ENCODE data around the gene FAM241A. TPM values are rescaled to one million over a fixed set of nuclear protein-coding genes. Genes with fewer than 3 reads are reported as not detected.
A peak's percentile ranks its signal among the peaks of the same experiment; 100 is the strongest.

FAM241A gene
- total and polyA plus RNA-seq, 2 of the 13 experiments (the other 11 are each of a cell fraction or from before 2014, with no cell fraction given): 0.61 to 0.69 TPM

DNA sequence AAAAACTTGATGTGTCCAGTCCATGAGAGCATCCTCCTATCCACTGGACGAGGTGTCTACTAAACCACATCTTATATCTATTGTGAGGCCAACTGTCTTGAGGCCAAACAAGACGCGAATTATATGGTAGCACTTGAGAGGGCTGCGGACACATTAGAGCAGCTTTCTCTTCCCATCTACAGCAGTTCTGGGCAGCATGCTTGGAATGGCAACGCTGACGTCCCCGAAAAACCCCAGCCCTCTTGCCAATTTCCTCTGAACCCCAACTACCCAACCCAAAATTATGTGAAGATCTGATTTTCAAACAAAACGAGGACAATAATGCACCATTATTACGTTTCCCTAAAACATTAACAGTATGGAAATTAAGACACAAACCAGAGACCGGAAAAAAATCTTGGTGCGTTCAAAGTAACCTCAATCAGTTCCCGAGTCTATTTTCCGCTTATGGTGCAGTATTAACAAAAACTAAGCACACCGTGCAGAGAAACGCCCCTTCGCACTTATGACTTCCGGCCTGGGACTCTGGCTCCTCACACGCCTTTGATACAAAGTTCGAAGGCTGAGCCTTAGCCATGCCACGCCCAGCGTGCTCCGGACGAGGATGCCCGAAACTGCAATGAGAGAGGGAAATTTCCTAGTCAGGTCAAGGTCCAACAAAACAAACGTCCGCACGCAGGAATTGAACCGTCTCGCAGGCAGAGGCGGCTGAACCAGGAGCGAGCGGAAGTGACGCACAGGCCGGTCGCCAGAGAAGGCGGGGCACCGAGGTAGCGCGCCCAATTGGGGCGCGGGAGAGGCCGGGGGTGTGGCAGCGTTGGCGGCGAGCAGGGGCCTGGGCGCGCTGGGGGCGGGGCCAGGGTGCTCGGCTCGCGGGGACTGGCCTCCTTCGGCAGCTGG, 85.9 kb downstream of the FAM241A start (continued):
- TF ChIP-seq, protein P1, sequence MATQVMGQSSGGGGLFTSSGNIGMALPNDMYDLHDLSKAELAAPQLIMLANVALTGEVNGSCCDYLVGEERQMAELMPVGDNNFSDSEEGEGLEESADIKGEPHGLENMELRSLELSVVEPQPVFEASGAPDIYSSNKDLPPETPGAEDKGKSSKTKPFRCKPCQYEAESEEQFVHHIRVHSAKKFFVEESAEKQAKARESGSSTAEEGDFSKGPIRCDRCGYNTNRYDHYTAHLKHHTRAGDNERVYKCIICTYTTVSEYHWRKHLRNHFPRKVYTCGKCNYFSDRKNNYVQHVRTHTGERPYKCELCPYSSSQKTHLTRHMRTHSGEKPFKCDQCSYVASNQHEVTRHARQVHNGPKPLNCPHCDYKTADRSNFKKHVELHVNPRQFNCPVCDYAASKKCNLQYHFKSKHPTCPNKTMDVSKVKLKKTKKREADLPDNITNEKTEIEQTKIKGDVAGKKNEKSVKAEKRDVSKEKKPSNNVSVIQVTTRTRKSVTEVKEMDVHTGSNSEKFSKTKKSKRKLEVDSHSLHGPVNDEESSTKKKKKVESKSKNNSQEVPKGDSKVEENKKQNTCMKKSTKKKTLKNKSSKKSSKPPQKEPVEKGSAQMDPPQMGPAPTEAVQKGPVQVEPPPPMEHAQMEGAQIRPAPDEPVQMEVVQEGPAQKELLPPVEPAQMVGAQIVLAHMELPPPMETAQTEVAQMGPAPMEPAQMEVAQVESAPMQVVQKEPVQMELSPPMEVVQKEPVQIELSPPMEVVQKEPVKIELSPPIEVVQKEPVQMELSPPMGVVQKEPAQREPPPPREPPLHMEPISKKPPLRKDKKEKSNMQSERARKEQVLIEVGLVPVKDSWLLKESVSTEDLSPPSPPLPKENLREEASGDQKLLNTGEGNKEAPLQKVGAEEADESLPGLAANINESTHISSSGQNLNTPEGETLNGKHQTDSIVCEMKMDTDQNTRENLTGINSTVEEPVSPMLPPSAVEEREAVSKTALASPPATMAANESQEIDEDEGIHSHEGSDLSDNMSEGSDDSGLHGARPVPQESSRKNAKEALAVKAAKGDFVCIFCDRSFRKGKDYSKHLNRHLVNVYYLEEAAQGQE (IDR thresholded peaks at IDR 0.05; ENCODE audit: borderline replicate concordance in 1 of 2, low read depth in 1 of 2, low read length in 2 of 2): no peak; a peak in 1 of 4 replicates
- TF ChIP-seq PAWR (CRISPR knock-in tag; IDR thresholded peaks at IDR 0.05; ENCODE audit: borderline replicate concordance) (no peak), NFE2 (CRISPR knock-in tag; IDR thresholded peaks at IDR 0.05) (no peak), IRF9 (CRISPR knock-in tag; IDR thresholded peaks at IDR 0.05; ENCODE audit: borderline replicate concordance) (peak; percentile 14; the same call in 1 of the 2 replicates), ZNF574 (CRISPR knock-in tag; IDR thresholded peaks at IDR 0.05) (peak; percentile 68), SUZ12 (IDR thresholded peaks at IDR 0.05; ENCODE audit: low read depth, low read length) (no peak), ZNF749 (CRISPR knock-in tag; IDR thresholded peaks at IDR 0.05; ENCODE audit: borderline replicate concordance) (0 out of 2 replicates have a peak, but pooled peaks have one; percentile 12), CENPBD1 (CRISPR knock-in tag; IDR thresholded peaks at IDR 0.05; ENCODE audit: borderline replicate concordance, low read depth) (no peak), ZNF331 (CRISPR knock-in tag; IDR thresholded peaks at IDR 0.05) (peak; percentile 77), MEIS2 (CRISPR knock-in tag; IDR thresholded peaks at IDR 0.05) (no peak), ZBTB21 (CRISPR knock-in tag; IDR thresholded peaks at IDR 0.05) (no peak), CCAR2 (optimal IDR thresholded peaks at IDR 0.05; ENCODE audit: low read depth, low read length) (no peak), ZNF251 (CRISPR knock-in tag; IDR thresholded peaks at IDR 0.05) (no peak), CBX2 (IDR thresholded peaks at IDR 0.05; ENCODE audit: low read depth, low read length) (no peak), CBX2 (CRISPR knock-in tag; IDR thresholded peaks at IDR 0.05; ENCODE audit: low read depth) (no peak)
- TF ChIP-seq, protein P2, sequence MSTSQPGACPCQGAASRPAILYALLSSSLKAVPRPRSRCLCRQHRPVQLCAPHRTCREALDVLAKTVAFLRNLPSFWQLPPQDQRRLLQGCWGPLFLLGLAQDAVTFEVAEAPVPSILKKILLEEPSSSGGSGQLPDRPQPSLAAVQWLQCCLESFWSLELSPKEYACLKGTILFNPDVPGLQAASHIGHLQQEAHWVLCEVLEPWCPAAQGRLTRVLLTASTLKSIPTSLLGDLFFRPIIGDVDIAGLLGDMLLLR (CRISPR knock-in tag; IDR thresholded peaks at IDR 0.05): no peak
- TF ChIP-seq, protein P3, sequence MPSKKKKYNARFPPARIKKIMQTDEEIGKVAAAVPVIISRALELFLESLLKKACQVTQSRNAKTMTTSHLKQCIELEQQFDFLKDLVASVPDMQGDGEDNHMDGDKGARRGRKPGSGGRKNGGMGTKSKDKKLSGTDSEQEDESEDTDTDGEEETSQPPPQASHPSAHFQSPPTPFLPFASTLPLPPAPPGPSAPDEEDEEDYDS (CRISPR knock-in tag; IDR thresholded peaks at IDR 0.05): peak; percentile 77; the same call in 1 of the 2 replicates
- TF ChIP-seq, protein P4, sequence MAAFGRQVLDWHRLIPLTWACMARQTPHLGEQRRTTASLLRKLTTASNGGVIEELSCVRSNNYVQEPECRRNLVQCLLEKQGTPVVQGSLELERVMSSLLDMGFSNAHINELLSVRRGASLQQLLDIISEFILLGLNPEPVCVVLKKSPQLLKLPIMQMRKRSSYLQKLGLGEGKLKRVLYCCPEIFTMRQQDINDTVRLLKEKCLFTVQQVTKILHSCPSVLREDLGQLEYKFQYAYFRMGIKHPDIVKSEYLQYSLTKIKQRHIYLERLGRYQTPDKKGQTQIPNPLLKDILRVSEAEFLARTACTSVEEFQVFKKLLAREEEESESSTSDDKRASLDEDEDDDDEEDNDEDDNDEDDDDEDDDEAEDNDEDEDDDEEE (CRISPR knock-in tag; IDR thresholded peaks at IDR 0.05): no peak

Measured in HepG2 (cell line).